HG03175 (cell line): ENCODE measurements around the gene SP100.
"Not testable (repeated sequence)": the region's sequence is repeated elsewhere in the genome, so short reads cannot be mapped to it uniquely, and the experiment has no call there.

Source experiments
- ATAC-seq: cut with Tn5 transposase; IDR thresholded peaks from one replicate; pipeline ENCODE4 v1.9.1; 2021; ENCODE audit warnings: mild to moderate bottlenecking, moderate library complexity; ENCODE audit not compliant: unreplicated experiment

The SP100 gene

GRCh38 chr2:230455005-230455684 lies 39.1 kb downstream of the SP100 start:
- ATAC-seq, result no peak

GRCh38 chr2:230457073-230457768 lies 41.2 kb downstream of the SP100 start:
- ATAC-seq, result no peak

- ATAC-seq, result no peak
Observed at GRCh38 chr2:230457793-230458192, 41.8 kb downstream of the SP100 start.

- no peak for ATAC-seq
Observed at GRCh38 chr2:230459216-230459615, 43.2 kb downstream of the SP100 start.

- no peak for ATAC-seq
Observed at GRCh38 chr2:230471074-230471473, 55.1 kb downstream of the SP100 start.

GRCh38 chr2:230472621-230473018 lies 56.6 kb downstream of the SP100 start:
- ATAC-seq, result no peak

- ATAC-seq, result no peak
Observed at GRCh38 chr2:230473378-230473777, 57.4 kb downstream of the SP100 start.

- ATAC-seq, result no peak
Observed at GRCh38 chr2:230475143-230475542, 59.1 kb downstream of the SP100 start.

- no peak for ATAC-seq
Observed at GRCh38 chr2:230485801-230486341, 69.9 kb downstream of the SP100 start.

GRCh38 chr2:230491219-230491618 lies 75.2 kb downstream of the SP100 start:
- ATAC-seq, result not testable (repeated sequence)

GRCh38 chr2:230492107-230492506 lies 76.1 kb downstream of the SP100 start:
- no peak for ATAC-seq

- no peak for ATAC-seq
Observed at GRCh38 chr2:230494980-230495379, 79.0 kb downstream of the SP100 start.

GRCh38 chr2:230496891-230497290 lies 80.9 kb downstream of the SP100 start:
- ATAC-seq, result peak; percentile 63

- no peak for ATAC-seq
Observed at GRCh38 chr2:230498506-230499107, 82.6 kb downstream of the SP100 start.

GRCh38 chr2:230502593-230502992 lies 86.6 kb downstream of the SP100 start:
- ATAC-seq, result no peak

- ATAC-seq, result no peak
Observed at GRCh38 chr2:230503798-230504197, 87.8 kb downstream of the SP100 start.

GRCh38 chr2:230505162-230505561 lies 89.2 kb downstream of the SP100 start:
- ATAC-seq, result peak; percentile 79

GRCh38 chr2:230512955-230513748 lies 97.2 kb downstream of the SP100 start:
- ATAC-seq, result no peak

GRCh38 chr2:230520061-230520874 lies 104.3 kb downstream of the SP100 start:
- ATAC-seq, result no peak

- ATAC-seq, result no peak
Observed at GRCh38 chr2:230520875-230521155, 104.8 kb downstream of the SP100 start.
